Sigmoid colon (tissue), 7 donors: ENCODE measurements around the gene DISP2. TPM values are rescaled to one million over a fixed set of nuclear protein-coding genes. Genes with fewer than 3 reads are reported as not detected.

Experiments used
- DNase-seq: peaks from one replicate; pipeline ENCODE4 v3.0.0-alpha.2; 2019
- H3K27ac ChIP-seq, 4 donors: fragments of 200-600 bp; sonication (generic); one replicate each; pipeline ENCODE4 v1.5.1; 2016 to 2019; ENCODE audit warnings: mild to moderate bottlenecking in 1 of 4
- H3K27me3 ChIP-seq, 3 donors: fragments of 200-600 bp; sonication (generic); one replicate each; pipeline ENCODE4 v1.5.1; 2019; ENCODE audit warnings: mild to moderate bottlenecking in 1 of 3
- H3K36me3 ChIP-seq, 4 donors: fragments of 200-600 bp; sonication (generic); one replicate each; pipeline ENCODE4 v1.5.1; 2016 to 2019
- H3K4me1 ChIP-seq, 4 donors: fragments of 200-600 bp; sonication (generic); one replicate each; pipeline ENCODE4 v1.5.1; 2017 to 2019
- H3K4me3 ChIP-seq, 4 donors: fragments of 200-600 bp; sonication (generic); one replicate each; pipeline ENCODE4 v1.5.1; 2017 to 2019; ENCODE audit warnings: mild to moderate bottlenecking in 2 of 4, moderate library complexity in 1 of 4
- H3K9me3 ChIP-seq, 4 donors: fragments of 200-600 bp in 3 of 4; sonication (generic) in 3 of 4; one replicate each; pipeline versions ENCODE4 v1.5.1 to v1.6.1; 2013 to 2019
- CTCF ChIP-seq, 4 experiments: fragments of 450-650 bp in 3 of 4; fragments of 200-600 bp in 1 of 4; IDR thresholded peaks; one replicate each; pipeline ENCODE4 v1.5.1; 2016 to 2019; ENCODE audit warnings: antibody characterized with exemption in 4 of 4, mild to moderate bottlenecking in 3 of 4, moderate library complexity in 2 of 4
- EP300 ChIP-seq, 4 donors: sonication (generic); formaldehyde crosslinking; IDR thresholded peaks; one replicate each; pipeline ENCODE4 v1.6.1; 2017; ENCODE audit warnings: antibody characterized with exemption in 4 of 4
- POLR2A ChIP-seq, 2 donors: fragments of 450-650 bp; IDR thresholded peaks; one replicate each; pipeline ENCODE4 v1.6.1; 2016; ENCODE audit warnings: antibody characterized with exemption in 2 of 2, mild to moderate bottlenecking in 2 of 2, moderate library complexity in 2 of 2
- POLR2AphosphoS5 ChIP-seq, 4 donors: sonication (generic); formaldehyde crosslinking; IDR thresholded peaks; one replicate each; pipeline ENCODE4 v1.6.1; 2017; ENCODE audit warnings: antibody characterized with exemption in 4 of 4
- WGBS, 2 donors: extraction: QIAGEN DNeasy Blood & Tissue Kit; methylation state at CpG; one replicate each; pipeline ENCODE4 v1.1.7; 2013; 5-methylcytosine and 5-hydroxymethylcytosine counted together
- intact Hi-C: fragments of 100-400 bp; cut with DNase I; formaldehyde crosslinking; loops from one replicate; pipeline ENCODE4 v1.15.1; 2023
- polyA plus RNA-seq, 3 donors: library from polyadenylated mRNA; stranded (reverse); fragments of 200-250 nt; gene quantifications; one replicate each; pipeline ENCODE4 v1.2.3, GENCODE V29; 2013
- total RNA-seq, 4 donors: library from RNA; depleted of rRNA; stranded (reverse); fragments of >200 nt; gene quantifications; one replicate each; pipeline ENCODE4 v1.1.0, GENCODE V29; 2016
- donor health status: healthy with polysubstance abuse.
- donor health status: Bipolar disorder and iron deficiency.
- donor health status: healthy.

The DISP2 gene
- total and polyA plus RNA-seq, 7 donors: 0.16 to 3.0 (median 1.1) TPM

GRCh38 chr15:40338921-40339620 lies 18.9 kb upstream of the DISP2 start:
- WGBS, 2 donors: 70 to 83% methylated on average over 11 of the region's 11 CpGs
- Histone ChIP-seq H3K4me3 (peak overlapping the region; percentile 59 to 68 (median 65)), H3K36me3 (peaks cover 17 to 28% (median 21%) of the 10 kb centered on the region in 4 donors), H3K27me3 (no peaks in the 10 kb centered on the region), H3K27ac (peak overlapping the region; percentile 97 to 99 (median 99)), H3K4me1 (peaks cover 0 to 100% (median 99%) of the 10 kb centered on the region in 4 donors), H3K9me3 (no peaks in the 10 kb centered on the region)
- peak; percentile 86 for DNase-seq
- TF ChIP-seq POLR2AphosphoS5 (IDR thresholded peaks at IDR 0.05) (peak; percentile 24 to 79 (median 73)), CTCF (IDR thresholded peaks at IDR 0.05) (no peak), POLR2A (IDR thresholded peaks at IDR 0.05) (peak in 1 of 2 donors; percentile 9), EP300 (IDR thresholded peaks at IDR 0.05) (peak in 2 of 4 donors; percentile 18 to 28)
- intact Hi-C loops: loop anchor here (1.0 to 10.0 kb wide), 2 partner anchors 16 to 864 kb away; partner anchors contain the start of gene INAFM2

- H3K9me3 ChIP-seq: no peaks in the 10 kb centered on the region
- H3K36me3 ChIP-seq: peaks cover 17 to 28% (median 20%) of the 10 kb centered on the region in 4 donors
- intact Hi-C loops: loop anchor here (1.0 to 10.0 kb wide), 2 partner anchors 16 to 865 kb away; partner anchors contain the start of gene INAFM2
- H3K4me1 ChIP-seq: peaks cover 0 to 100% (median 99%) of the 10 kb centered on the region in 4 donors
- TF ChIP-seq CTCF (IDR thresholded peaks at IDR 0.05) (peak in 1 of 4 experiments; percentile 27), POLR2A (IDR thresholded peaks at IDR 0.05) (no peak), POLR2AphosphoS5 (IDR thresholded peaks at IDR 0.05) (no peak), EP300 (IDR thresholded peaks at IDR 0.05) (no peak)
- H3K27me3 ChIP-seq: no peaks in the 10 kb centered on the region
- WGBS, 2 donors: 83 to 85% methylated on average over 7 of the region's 7 CpGs
- no peak for DNase-seq
- H3K27ac ChIP-seq: peak overlapping the region; percentile 97 to 99 (median 99)
- H3K4me3 ChIP-seq: peak overlapping the region; percentile 59 to 68 (median 65)
Measured at GRCh38 chr15:40339621-40339945, 18.4 kb upstream of the DISP2 start.

- Histone ChIP-seq H3K27ac (peak overlapping the region; percentile 97 to 99 (median 99)), H3K36me3 (peaks cover 12 to 21% (median 17%) of the 10 kb centered on the region in 4 donors), H3K9me3 (no peaks in the 10 kb centered on the region), H3K27me3 (no peaks in the 10 kb centered on the region), H3K4me3 (peak overlapping the region; percentile 59 to 68 (median 65)), H3K4me1 (peaks cover 0 to 99% (median 97%) of the 10 kb centered on the region in 4 donors)
- 14 to 57% methylated on average over 14 of the region's 14 CpGs for WGBS, 2 donors
- no peak for TF ChIP-seq CTCF (IDR thresholded peaks at IDR 0.05)
- peak; percentile 29 to 85 (median 74) for TF ChIP-seq EP300 (IDR thresholded peaks at IDR 0.05)
- peak; percentile 82 to 87 (median 84) for TF ChIP-seq POLR2AphosphoS5 (IDR thresholded peaks at IDR 0.05)
- TF ChIP-seq POLR2A (IDR thresholded peaks at IDR 0.05): peak in 1 of 2 donors; percentile 30
- intact Hi-C loops: no loop called here
- DNase-seq: peak; percentile 96
Measured at GRCh38 chr15:40340038-40340739, 17.8 kb upstream of the DISP2 start.

GRCh38 chr15:40340740-40341400 lies 17.1 kb upstream of the DISP2 start, which contains the start of gene CCDC9B:
TSS of gene CCDC9B (minus strand) at chr15:40340939. CDS start at chr15:40340819, 120 bp downstream.
- DNase-seq: peak; percentile 98
- Histone ChIP-seq H3K36me3 (peaks cover 7 to 15% (median 12%) of the 10 kb centered on the region in 4 donors), H3K4me1 (peaks cover 0 to 92% (median 90%) of the 10 kb centered on the region in 4 donors), H3K9me3 (no peaks in the 10 kb centered on the region), H3K27me3 (no peaks in the 10 kb centered on the region), H3K27ac (peak within 1 kb of the TSS; percentile 97 to 99 (median 99)), H3K4me3 (peak within 1 kb of the TSS; percentile 59 to 68 (median 65))
- intact Hi-C loops: no loop called here
- WGBS, 2 donors: 11 to 36% methylated on average over 17 of the region's 17 CpGs
- TF ChIP-seq CTCF (IDR thresholded peaks at IDR 0.05): no peak
- peak; percentile 94 to 95 (median 94) for TF ChIP-seq POLR2AphosphoS5 (IDR thresholded peaks at IDR 0.05)
- TF ChIP-seq POLR2A (IDR thresholded peaks at IDR 0.05): peak; percentile 96
- TF ChIP-seq EP300 (IDR thresholded peaks at IDR 0.05): peak in 2 of 4 donors; percentile 42 to 43
